ENCODE measurements around the gene DENND10.
"Not testable (repeated sequence)": the region's sequence is repeated elsewhere in the genome, so short reads cannot be mapped to it uniquely, and the experiment has no call there.

Gene DENND10

DNA sequence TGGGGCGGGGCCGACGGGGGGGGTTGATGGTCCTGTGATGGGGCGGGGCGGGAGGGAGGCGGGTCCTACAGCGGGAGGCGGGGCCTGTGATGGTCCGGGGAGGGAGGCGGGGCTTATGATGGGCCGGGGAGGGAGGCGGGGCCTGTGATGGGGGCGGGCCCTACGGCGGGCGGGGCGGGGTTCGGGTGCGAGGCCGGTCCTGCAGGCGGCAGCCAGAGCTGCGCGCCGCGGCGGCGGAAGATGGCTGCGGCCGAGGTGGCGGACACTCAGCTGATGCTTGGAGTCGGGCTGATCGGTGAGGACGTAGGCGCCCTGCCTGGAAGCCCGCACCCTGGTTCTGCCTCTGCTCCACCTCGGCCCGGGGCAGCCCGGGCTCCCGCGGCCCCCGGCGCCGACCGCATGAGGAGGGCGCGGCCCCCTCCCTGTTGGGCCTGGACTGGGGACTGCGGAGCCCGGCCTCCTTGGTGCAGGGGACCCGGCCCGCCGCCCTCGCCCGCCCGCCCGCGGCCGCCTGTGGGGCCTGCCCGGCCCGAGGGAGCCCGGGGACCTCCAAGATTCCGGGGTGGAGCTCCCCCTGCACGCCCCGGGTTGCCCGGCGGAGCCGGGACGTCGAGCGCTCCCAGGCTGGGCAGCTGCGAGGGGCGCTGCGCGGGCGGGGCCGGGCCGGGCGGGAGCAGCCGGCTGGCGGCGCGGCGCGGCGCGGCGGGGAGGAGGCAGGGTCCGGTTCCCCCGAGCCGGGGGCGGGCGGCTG is at the start of gene DENND10:
Gene DENND10, plus strand, starts transcription at position 211 of the 751 bp plus-strand sequence. Its CDS starts 30 bp downstream, at position 241.
- DNase-seq: peak; percentile 88

- DNase-seq: no peak
These were observed 48.4 kb upstream of the DENND10 start for GRCh38 chr10:119055472-119055871.

- DNase-seq: no peak
These were observed 45.9 kb upstream of the DENND10 start for GRCh38 chr10:119058010-119058409.

DNA sequence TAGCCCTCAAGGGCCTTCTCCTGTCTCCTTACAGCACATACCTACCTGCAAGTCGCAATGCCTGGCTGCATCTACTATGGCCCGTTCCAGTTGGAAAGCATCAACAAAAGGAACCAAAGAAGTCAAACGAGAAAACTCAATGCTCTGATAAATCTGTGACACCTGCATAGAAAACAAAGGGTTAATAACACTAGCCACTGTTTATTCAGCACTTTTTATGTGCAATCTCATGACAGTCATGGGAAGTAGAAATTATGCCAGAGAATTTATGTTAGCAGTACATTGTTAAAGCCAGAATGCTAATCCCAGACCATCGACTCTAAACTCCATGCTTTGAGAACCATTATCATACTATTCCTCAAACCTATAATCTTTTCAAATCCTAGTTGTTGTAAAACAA is 44.4 kb upstream of the DENND10 start:
- DNase-seq: no peak

DNA sequence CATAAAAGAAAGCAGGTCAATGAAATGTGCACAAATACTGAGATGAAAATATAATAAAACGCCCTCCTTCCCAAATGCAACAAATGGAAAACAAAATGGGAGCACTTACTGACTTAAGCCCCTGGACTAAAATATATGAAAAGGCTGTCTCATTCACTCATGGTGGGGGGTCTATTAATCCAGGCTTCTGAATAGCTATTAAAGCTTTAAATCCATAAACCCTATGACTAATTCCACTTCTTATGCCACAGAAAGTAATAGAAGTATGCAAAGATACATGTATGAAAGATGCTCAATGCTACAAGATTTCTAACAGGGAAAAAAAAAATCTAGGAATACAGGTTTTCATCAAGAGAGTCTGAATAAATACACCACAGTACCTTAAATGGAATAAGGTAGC is 43.8 kb upstream of the DENND10 start:
- no peak for DNase-seq

DNA sequence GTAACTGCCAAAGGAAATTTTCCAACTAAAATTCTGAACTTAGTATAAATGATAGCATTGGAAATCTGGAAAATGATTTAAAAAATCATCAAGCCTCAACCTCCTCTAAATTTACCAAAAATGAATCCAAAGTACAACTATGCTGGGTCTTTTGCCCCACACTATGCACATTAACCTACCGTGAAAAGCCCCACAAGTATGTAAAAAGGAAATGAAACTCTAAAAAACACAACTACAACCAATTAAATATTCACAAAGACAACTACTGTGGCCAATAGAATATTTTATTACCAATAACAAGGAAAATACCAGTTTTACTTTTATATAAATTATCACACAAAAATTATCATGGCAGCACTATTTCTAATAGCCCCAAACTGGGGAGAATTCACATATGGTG is 42.6 kb upstream of the DENND10 start:
- DNase-seq: no peak

- no peak for DNase-seq
These were observed 42.0 kb upstream of the DENND10 start for GRCh38 chr10:119061926-119062325.

GRCh38 chr10:119070395-119071165 is 33.3 kb upstream of the DENND10 start:
- no peak for DNase-seq

DNA sequence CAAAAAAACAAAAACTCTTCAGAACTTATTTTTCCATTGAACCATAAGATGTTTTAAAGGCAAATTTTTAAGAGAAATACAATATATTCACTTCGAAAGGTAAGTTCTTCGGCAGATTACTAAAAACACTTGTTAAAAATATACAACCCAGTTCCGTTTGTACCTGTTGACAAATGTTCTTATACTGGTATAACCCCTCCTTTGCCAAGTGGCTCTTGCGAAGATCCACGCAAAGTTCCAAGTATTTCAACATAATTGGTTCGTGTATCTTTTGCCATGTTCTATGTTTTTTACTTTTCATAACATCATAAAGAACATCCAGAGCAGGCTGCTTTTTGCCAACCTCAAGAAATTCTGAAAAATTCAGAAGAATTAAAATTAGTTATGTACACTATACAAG is 30.3 kb upstream of the DENND10 start:
- no peak for DNase-seq

DNA sequence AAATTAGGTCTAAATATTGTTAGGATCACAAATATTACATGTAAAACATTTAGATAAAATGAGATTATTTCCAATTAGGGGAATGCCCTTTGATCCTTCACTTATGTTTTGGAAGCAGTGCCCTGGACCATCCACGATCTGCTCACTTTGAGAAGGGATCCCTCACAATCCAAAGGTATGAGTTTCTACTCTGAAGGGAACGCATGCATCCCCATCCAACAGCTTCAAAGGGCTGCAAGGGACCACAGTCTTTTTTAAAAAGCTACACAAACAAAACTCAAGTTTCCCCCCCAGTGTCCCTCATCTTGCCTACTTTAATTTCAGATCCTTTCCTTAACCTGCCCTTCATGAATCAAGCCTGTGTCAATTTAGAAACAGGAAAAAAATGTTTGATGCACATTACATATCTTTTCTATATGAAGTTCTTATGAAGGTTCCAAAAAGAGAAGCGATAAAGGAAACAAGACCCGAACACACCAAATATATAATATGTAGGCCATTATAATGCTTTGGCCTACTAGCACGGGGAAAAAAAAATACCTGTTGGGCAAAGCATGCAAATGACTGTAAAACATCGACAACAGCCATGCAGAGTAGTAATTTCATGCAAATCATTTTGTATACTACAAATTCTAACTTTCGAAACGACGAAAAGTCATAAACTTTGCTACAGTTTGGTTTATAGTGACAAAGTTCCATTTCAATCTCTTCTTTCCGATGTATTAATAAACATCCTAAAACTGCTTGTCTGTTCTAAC is 25.3 kb upstream of the DENND10 start:
- DNase-seq: peak; percentile 15

GRCh38 chr10:119079599-119080520 is 24.1 kb upstream of the DENND10 start:
- DNase-seq: peak; percentile 86

DNA sequence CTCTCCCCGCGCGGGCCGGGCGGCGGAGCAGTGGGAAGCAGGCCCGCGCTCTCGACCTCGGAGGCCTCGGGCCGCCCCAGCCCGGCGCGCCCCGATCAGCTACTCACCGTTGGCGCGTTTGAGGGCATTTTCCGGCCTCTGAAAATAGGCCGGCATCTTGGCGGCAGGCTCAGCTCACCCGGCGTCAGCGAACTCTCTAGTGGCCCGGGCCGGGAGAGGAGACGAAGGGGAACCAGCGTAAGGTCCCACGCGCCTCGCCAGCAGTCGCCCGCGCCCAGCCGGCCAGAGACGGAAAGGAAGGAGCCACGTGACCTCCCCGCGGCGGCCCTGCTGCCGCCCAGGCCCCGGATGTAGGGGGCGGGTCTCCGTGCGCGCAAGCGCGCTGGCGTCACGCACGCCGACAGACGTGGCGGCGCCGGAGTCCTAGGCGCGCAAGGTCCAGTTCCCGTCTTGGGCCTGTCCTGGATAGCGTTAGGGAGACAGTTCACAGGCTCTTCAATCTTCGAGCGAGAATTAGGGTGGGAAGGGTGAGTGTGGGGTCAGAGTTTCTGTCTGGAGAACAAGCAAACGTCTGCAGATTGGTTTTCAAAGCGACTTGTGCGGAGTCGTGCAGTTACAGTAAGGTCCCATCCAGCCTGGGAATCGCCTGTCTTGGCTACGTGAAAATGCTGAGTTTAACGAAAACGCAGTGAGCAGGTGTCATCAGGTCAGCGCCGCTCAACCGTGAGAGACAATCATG is 23.2 kb upstream of the DENND10 start, which contains the start of gene EIF3A:
Gene EIF3A, minus strand, starts transcription at position 297 of the 739 bp plus-strand sequence. Its CDS starts 141 bp downstream, at position 156.
- DNase-seq: peak; percentile 96

DNA sequence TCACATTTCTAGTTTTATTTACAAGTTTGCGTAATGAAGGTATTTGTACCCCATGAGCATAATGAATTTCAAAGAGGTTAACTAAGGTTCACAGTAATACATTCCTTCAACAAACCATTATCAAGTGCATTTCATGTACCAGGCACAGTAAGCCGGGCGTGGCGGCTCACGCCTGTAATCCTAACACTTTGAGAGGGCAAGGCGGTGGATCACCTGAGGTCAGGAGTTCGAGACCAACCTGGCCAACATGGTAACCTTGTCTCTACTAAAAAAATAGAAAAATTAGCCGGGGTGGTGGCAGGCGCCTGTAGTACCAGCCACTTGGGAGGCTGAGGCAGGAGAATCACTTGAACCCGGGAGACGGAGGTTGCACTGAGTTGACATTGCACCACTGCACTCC is 19.0 kb upstream of the DENND10 start:
- DNase-seq: peak; percentile 32

DNA sequence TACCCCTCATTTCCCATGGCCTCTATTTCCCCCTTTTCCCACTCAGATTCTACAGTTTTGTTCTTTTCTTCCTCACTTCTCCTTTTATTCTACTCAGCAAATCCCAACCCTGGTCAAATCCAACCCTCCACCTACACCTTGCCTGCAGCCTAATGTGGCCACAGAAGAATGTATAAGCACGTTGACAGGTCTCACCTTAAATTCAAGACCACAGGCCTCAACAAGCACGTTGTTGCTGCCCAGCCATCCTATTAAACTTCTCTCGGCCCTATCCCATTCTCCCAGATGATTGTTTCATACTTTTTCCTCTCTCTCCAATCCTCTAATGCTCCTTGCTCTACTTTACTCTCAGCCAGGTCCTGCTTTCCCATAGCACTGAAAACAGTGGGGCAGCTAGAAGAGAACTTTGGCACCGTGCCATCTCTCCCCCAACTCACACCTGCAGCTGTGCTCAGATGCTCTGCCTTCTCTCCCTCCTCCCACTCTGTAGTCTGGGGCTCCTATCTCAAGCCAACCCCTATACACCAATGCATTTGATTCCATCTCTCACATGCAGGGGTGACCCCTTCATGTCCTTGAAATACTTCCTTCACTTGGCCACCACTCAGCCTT is 16.5 kb upstream of the DENND10 start:
- DNase-seq: no peak

DNA sequence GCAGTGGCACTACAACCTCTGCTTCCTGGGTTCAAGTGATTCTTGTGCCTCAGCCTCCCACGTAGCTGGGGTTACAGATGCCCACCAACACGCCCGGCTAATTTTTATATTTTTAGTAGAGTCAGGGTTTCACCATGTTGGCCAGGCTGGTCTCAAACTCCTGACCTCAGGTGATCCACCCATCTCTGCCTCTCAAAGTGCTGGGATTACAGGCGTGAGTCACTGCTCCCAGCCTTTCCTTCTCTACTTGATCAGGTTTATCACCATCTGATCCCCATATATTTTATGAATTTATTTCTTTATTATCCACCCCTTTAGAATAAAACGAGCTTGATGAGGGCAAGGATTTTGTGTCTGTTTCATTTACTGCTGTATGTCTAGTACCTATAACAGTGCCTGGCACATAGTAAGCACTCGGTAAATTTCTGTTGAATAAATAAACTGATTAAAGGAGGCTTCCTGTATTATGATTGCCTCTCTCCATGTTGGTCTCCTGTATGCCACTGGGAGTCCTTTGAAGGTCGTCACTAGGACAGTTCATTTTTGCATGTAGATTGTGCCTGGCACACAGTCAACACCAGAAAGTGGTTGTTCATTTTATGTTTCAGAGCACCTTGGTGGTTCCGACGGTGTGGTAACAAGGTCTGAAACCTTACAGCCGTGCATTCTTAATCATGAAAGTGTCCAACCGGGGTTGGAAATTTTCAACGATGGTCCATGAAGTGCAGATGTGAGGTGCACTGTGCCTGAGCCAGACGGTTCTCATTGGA is 13.7 kb upstream of the DENND10 start:
- DNase-seq: peak; percentile 47

DNA sequence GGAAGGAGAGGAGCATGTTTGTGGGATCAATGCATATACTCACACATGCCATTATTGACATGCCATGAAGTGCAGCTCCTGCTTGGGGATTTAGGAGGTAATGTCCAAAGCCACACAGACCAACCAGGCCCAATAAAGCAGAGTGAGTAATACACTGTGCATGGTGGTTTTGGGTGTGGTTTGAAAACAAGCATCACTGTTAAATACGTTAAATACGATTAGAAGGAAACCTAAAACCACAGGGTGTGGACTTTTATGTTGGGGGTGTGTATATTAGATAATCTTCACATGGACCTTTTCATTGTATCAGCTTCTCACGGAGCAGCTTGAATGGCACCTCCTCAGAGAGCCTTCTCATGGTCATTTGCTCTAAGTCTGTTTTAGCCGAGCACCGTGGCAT is 12.9 kb upstream of the DENND10 start:
- DNase-seq: peak; percentile 53

DNA sequence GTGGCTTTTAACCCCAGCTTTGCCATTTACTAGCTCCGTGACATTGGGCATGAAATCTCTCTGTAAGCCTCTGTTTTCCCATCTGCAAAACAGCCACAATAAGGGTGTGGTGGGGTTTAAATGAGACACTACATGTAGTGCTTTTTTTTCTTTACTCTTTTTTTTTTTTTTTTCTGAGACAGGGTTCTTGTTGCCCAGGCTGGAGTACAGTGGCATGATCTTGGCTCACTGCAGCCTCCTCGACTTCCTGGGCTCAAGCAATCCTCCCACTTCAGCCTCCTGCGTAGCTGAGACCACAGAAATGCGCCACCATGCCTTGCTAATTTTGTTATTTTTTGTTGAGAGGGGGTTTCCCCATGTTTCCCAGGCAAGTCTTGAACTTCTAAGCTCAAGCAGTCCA is 8.3 kb upstream of the DENND10 start:
- DNase-seq: no peak

GRCh38 chr10:119096641-119097415 is 7.1 kb upstream of the DENND10 start:
- not testable (repeated sequence) for DNase-seq

DNA sequence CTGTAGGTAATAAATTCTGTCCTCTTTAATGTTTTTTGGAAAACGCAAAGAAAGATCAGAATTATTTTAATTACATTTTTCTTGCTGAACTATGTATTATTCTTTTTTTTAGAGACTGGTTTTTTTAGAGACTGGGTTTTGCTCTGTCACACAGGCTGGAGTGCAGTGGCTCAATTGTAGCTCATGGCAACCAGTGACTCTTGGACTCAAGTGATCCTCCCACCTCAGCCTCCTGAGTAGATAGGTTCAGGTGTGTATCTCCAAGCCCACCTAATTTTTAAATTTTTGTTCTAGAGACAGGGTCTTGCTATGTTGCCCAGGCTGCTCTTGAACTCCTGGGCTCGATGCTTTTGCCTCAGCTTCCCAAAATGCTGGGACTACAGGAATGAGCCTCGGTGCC is 5.3 kb upstream of the DENND10 start:
- no peak for DNase-seq

Data from activated CD8-positive, alpha-beta memory T cell treated with anti-CD3 and anti-CD28 coated beads for 24 hours (primary cell).